ENCODE results near the gene GPX5.

The GPX5 gene

GRCh38 chr6:28558629-28559028 lies 32.9 kb downstream of the GPX5 start:
- DNase-seq (ENCODE audit: low spot score): no peak

GRCh38 chr6:28563430-28564095 lies 37.9 kb downstream of the GPX5 start:
- DNase-seq (ENCODE audit: low spot score): no peak

- no peak for DNase-seq (ENCODE audit: low spot score)
Measured at GRCh38 chr6:28565823-28566526, 40.3 kb downstream of the GPX5 start.

- no peak for DNase-seq (ENCODE audit: low spot score)
Measured at GRCh38 chr6:28566527-28567252, 41.0 kb downstream of the GPX5 start.

GRCh38 chr6:28567506-28567905 lies 41.8 kb downstream of the GPX5 start:
- DNase-seq (ENCODE audit: low spot score): no peak

- no peak for DNase-seq (ENCODE audit: low spot score)
Measured at GRCh38 chr6:28568515-28569108, 42.9 kb downstream of the GPX5 start.

DNA sequence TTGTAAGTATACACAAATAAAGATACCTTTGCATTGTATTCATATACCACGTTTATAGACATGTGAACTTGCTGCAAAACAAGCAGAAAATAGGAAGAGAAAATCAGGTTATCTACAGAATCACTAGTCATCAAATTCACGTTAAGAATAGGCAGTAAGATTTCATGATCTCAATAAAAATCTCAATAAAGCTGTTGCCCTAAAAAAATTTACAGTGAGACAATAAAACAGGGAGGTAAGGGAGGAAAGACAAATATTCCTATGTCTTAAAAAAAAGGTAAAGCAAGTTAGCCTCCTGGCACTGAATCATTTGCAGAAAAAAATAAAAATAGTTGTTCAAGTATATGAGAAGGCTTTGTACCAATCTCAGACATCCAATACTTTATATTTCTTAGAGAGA lies 44.1 kb downstream of the GPX5 start:
- no peak for DNase-seq (ENCODE audit: low spot score)

- DNase-seq (ENCODE audit: low spot score): no peak
Measured at GRCh38 chr6:28580475-28580874, 54.8 kb downstream of the GPX5 start.

DNA sequence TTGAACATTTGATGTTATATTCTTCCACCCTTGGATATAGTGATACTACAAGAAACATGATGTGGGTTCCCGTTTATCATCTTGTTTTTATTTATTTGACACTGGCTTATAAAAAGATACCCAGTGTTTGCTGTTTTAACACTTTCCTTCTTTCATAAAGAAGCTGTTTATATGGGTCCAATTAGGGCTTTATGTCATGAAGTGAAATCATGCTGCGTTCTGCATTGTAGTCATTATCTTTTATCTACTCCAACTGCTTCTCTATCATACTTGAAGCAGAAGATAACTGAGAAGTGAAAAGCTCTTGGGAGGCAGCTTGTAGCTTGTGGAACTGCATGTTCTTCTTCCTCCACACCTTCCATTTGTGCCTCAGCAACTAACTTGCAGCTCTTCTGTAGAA lies 57.8 kb downstream of the GPX5 start:
- DNase-seq (ENCODE audit: low spot score): no peak

Measured in left forelimb (tissue), 1 donor.